ENCODE measurements around the gene CDK6. TPM values are rescaled to one million over a fixed set of nuclear protein-coding genes. Genes with fewer than 3 reads are reported as not detected.

CDK6 gene
- total and polyA plus RNA-seq, 4 donors, result 3.3 to 35.0 (median 12.0) TPM

- Histone ChIP-seq H3K27ac (ENCODE audit: low read depth in 1 of 2, low read length in 2 of 2) (no peak overlapping the region), H3K4me1 (ENCODE audit: control insufficient read depth in 4 of 4, insufficient read depth in 4 of 4, low read length in 3 of 4) (peaks cover 0 to 14% (median 7%) of the 10 kb centered on the region in 4 donors), H3K9ac (ENCODE audit: low read depth in 1 of 2, low read length in 2 of 2) (no peak overlapping the region), H3K4me3 (ENCODE audit: low read depth in 1 of 3, low read length in 3 of 3) (no peak overlapping the region), H3K27me3 (ENCODE audit: control insufficient read depth in 4 of 4, insufficient read depth in 4 of 4, low read length in 3 of 4) (no peaks in the 10 kb centered on the region), H3K9me3 (ENCODE audit: control insufficient read depth in 4 of 4, low read length in 3 of 4) (no peaks in the 10 kb centered on the region), H3K36me3 (ENCODE audit: control insufficient read depth in 4 of 4, insufficient read depth in 3 of 4, low read depth in 1 of 4, low read length in 3 of 4) (peaks cover 0 to 4% (median 0%) of the 10 kb centered on the region in 4 donors)
- TF ChIP-seq FOXA1 (IDR thresholded peaks at IDR 0.05) (no peak), ZBTB33 (IDR thresholded peaks at IDR 0.05) (no peak), YY1 (IDR thresholded peaks at IDR 0.05) (no peak), HNF4G (IDR thresholded peaks at IDR 0.05) (no peak), EGR1 (IDR thresholded peaks at IDR 0.05; ENCODE audit: low read depth in 2 of 2) (no peak), RXRA (IDR thresholded peaks at IDR 0.05) (no peak), CTCF (IDR thresholded peaks at IDR 0.05; ENCODE audit: low read depth, low read length, missing input control) (no peak), JUND (IDR thresholded peaks at IDR 0.05) (no peak), NR2F2 (IDR thresholded peaks at IDR 0.05) (no peak), RAD21 (IDR thresholded peaks at IDR 0.05) (no peak), TAF1 (conservative IDR thresholded peaks at IDR 0.05) (no peak), GABPA (IDR thresholded peaks at IDR 0.05 in 1 of 2, conservative IDR thresholded peaks at IDR 0.05 in 1 of 2) (no peak), REST (IDR thresholded peaks at IDR 0.05) (no peak), ATF3 (IDR thresholded peaks at IDR 0.05) (no peak), HNF4A (conservative IDR thresholded peaks at IDR 0.05) (no peak), MAX (IDR thresholded peaks at IDR 0.05) (no peak)
- whole genome bisulfite sequencing, result 99% methylated on average over 4 of the region's 4 CpGs
- no peak for DNase-seq (ENCODE audit: low spot score)
Measured at GRCh38 chr7:92656121-92656520, 180.3 kb downstream of the CDK6 start.

Measured in liver (tissue), 9 donors.